H9 (cell line): ENCODE results near the gene MLST8. TPM values are rescaled to one million over a fixed set of nuclear protein-coding genes. Genes with fewer than 3 reads are reported as not detected.
A peak's percentile ranks its signal among the peaks of the same experiment; 100 is the strongest.

Experiments used
- DNase-seq: peaks from one replicate; pipeline ENCODE4 v3.0.0-alpha.2; 2017
- H2AFZ ChIP-seq: one replicate; pipeline ENCODE4 v1.6.1; 2013; ENCODE audit warnings: mild to moderate bottlenecking, low read length, control low read depth, moderate library complexity
- H2AK5ac ChIP-seq: 2 replicates; pipeline ENCODE4 v1.6.1; 2013; ENCODE audit warnings: low read length, control low read depth, mixed read lengths; ENCODE audit not compliant: insufficient read length
- H2BK120ac ChIP-seq: one replicate; pipeline ENCODE4 v1.6.1; 2013; ENCODE audit warnings: low read depth, mild to moderate bottlenecking, low read length, control low read depth, inconsistent platforms; ENCODE audit not compliant: poor library complexity, severe bottlenecking
- H2BK12ac ChIP-seq: 2 replicates; pipeline ENCODE4 v1.6.1; 2013; ENCODE audit warnings: low read length, control low read depth, mixed read lengths, low read depth; ENCODE audit not compliant: insufficient read length
- H2BK15ac ChIP-seq: 2 replicates; pipeline ENCODE4 v1.6.1; 2013; ENCODE audit warnings: low read depth, low read length, control low read depth
- H2BK20ac ChIP-seq: one replicate; pipeline ENCODE4 v1.6.1; 2013; ENCODE audit warnings: low read depth, mild to moderate bottlenecking, low read length, control low read depth, inconsistent platforms; ENCODE audit not compliant: poor library complexity, severe bottlenecking
- H2BK5ac ChIP-seq: 2 replicates; pipeline ENCODE4 v1.6.1; 2013; ENCODE audit warnings: low read length, control low read depth, mixed read lengths; ENCODE audit not compliant: insufficient read length
- H3K14ac ChIP-seq: 2 replicates; pipeline ENCODE4 v1.6.1; 2013; ENCODE audit warnings: low read length, control low read depth; ENCODE audit not compliant: insufficient read depth
- H3K18ac ChIP-seq: 2 replicates; pipeline ENCODE4 v1.6.1; 2013; ENCODE audit warnings: low read depth, mild to moderate bottlenecking, mixed read lengths, low read length, control low read depth; ENCODE audit not compliant: insufficient read length
- H3K23ac ChIP-seq: 2 replicates; pipeline ENCODE4 v1.6.1; 2013; ENCODE audit warnings: low read length, control low read depth, mixed read lengths, low read depth; ENCODE audit not compliant: insufficient read length
- H3K23me2 ChIP-seq: 2 replicates; pipeline ENCODE4 v1.6.1; 2013; ENCODE audit warnings: low read depth, mild to moderate bottlenecking, mixed read lengths, low read length, control low read depth; ENCODE audit not compliant: insufficient read length, poor library complexity, severe bottlenecking
- H3K27ac ChIP-seq: 2 replicates; pipeline ENCODE4 v1.5.1; 2013; ENCODE audit warnings: low read length, control low read depth, mixed read lengths, low read depth; ENCODE audit not compliant: insufficient read length
- H3K27me3 ChIP-seq: 2 replicates; pipeline ENCODE4 v1.6.1; 2013; ENCODE audit warnings: low read length, control low read depth, inconsistent platforms; ENCODE audit not compliant: insufficient read depth
- H3K4ac ChIP-seq: 2 replicates; pipeline ENCODE4 v1.6.1; 2013; ENCODE audit warnings: low read depth, mild to moderate bottlenecking, control low read depth, inconsistent platforms, low read length, moderate library complexity
- H3K4me1 ChIP-seq: 2 replicates; pipeline ENCODE4 v1.6.1; 2013; ENCODE audit warnings: low read length, control low read depth, inconsistent platforms; ENCODE audit not compliant: insufficient read depth
- H3K4me2 ChIP-seq: 2 replicates; pipeline ENCODE4 v1.6.1; 2013; ENCODE audit warnings: low read length, control low read depth, mixed read lengths; ENCODE audit not compliant: insufficient read length, insufficient read depth
- H3K56ac ChIP-seq: 2 replicates; pipeline ENCODE4 v1.6.1; 2013; ENCODE audit warnings: low read depth, mild to moderate bottlenecking, mixed read lengths, low read length, control low read depth; ENCODE audit not compliant: insufficient read length
- H3K79me1 ChIP-seq: 2 replicates; pipeline ENCODE4 v1.6.1; 2013; ENCODE audit warnings: low read depth, mild to moderate bottlenecking, moderate library complexity, low read length, control low read depth, inconsistent platforms; ENCODE audit not compliant: insufficient read depth, poor library complexity, severe bottlenecking
- H3K79me2 ChIP-seq: 2 replicates; pipeline ENCODE4 v1.6.1; 2013; ENCODE audit warnings: low read length, control low read depth, inconsistent platforms; ENCODE audit not compliant: insufficient read depth
- H3K9ac ChIP-seq: 2 replicates; pipeline ENCODE4 v1.6.1; 2013; ENCODE audit warnings: low read length, control low read depth, mixed read lengths; ENCODE audit not compliant: insufficient read length; ENCODE audit errors: extremely low read depth
- H3K9me3 ChIP-seq: one replicate; pipeline ENCODE4 v1.6.1; 2013; ENCODE audit warnings: low read depth, low read length, inconsistent platforms; ENCODE audit not compliant: control insufficient read depth
- H3T11ph ChIP-seq: one replicate; pipeline ENCODE4 v1.6.1; 2013; ENCODE audit warnings: mild to moderate bottlenecking, low read length, control low read depth, inconsistent platforms
- H4K20me1 ChIP-seq: one replicate; pipeline ENCODE4 v1.6.1; 2013; ENCODE audit not compliant: control insufficient read depth, insufficient read length, insufficient read depth
- H4K5ac ChIP-seq: 2 replicates; pipeline ENCODE4 v1.6.1; 2013; ENCODE audit warnings: low read depth, mild to moderate bottlenecking, mixed read lengths, low read length, control low read depth; ENCODE audit not compliant: insufficient read length
- H4K8ac ChIP-seq: replicated peaks from 2 replicates; pipeline ENCODE4 v1.6.1; 2013; ENCODE audit warnings: low read length, control low read depth, mixed read lengths, low read depth; ENCODE audit not compliant: insufficient read length
- H4K91ac ChIP-seq: 2 replicates; pipeline ENCODE4 v1.6.1; 2013; ENCODE audit warnings: low read depth, mild to moderate bottlenecking, moderate library complexity, mixed read lengths, low read length, control low read depth; ENCODE audit not compliant: insufficient read length
- H3K27ac Mint-ChIP-seq, 3 experiments: 2 replicates in 2 of 3; 3 replicates in 1 of 3; pipeline ENCODE4 v1.8.0; 2020 to 2021; ENCODE audit warnings: mixed read lengths in 3 of 3, mild to moderate bottlenecking in 1 of 3, moderate library complexity in 1 of 3
- H3K27me3 Mint-ChIP-seq: 2 replicates; pipeline ENCODE4 v1.8.0; 2021; ENCODE audit warnings: low read depth, mild to moderate bottlenecking, moderate library complexity, mixed read lengths
- H3K36me3 Mint-ChIP-seq, 3 experiments: 2 replicates in 2 of 3; 3 replicates in 1 of 3; pipeline ENCODE4 v1.8.0; 2020 to 2021; ENCODE audit warnings: low read depth in 3 of 3, mixed read lengths in 3 of 3; ENCODE audit not compliant: insufficient read depth in 1 of 3
- H3K4me1 Mint-ChIP-seq, 2 experiments: 2 replicates each; pipeline ENCODE4 v1.8.0; 2020; ENCODE audit warnings: mixed read lengths in 2 of 2
- H3K4me3 Mint-ChIP-seq, 2 experiments: 2 replicates in 1 of 2; 3 replicates in 1 of 2; pipeline ENCODE4 v1.8.0; 2020 to 2021; ENCODE audit warnings: mild to moderate bottlenecking in 2 of 2, mixed read lengths in 2 of 2, moderate library complexity in 1 of 2
- H3K9me3 Mint-ChIP-seq, 2 experiments: 2 replicates in 1 of 2; 3 replicates in 1 of 2; pipeline ENCODE4 v1.8.0; 2020; ENCODE audit warnings: mild to moderate bottlenecking in 2 of 2, mixed read lengths in 2 of 2, moderate library complexity in 1 of 2
- WGBS: extraction: QIAGEN DNeasy Blood & Tissue Kit; methylation state at CpG from one replicate; pipeline ENCODE4 v1.1.7; 2013; ENCODE audit warnings: missing lambda C conversion rate, low lambda C conversion rate, mixed read lengths; ENCODE audit not compliant: insufficient read length; ENCODE audit errors: extremely low coverage; 5-methylcytosine and 5-hydroxymethylcytosine counted together
- total RNA-seq: library from RNA; stranded (reverse); gene quantifications from 2 replicates; pipeline ENCODE4 v1.2.1, GENCODE V29; 2021
- TF ChIP-seq, protein P1 (sequence below): fragments of 200-600 bp; sonication (generic); conservative IDR thresholded peaks from 3 replicates; pipeline ENCODE4 v1.8.0; 2021; ENCODE audit warnings: antibody characterized with exemption, mild to moderate bottlenecking

The MLST8 gene
- total RNA-seq, 1 experiment from 2014 or later, result 74.5 TPM

GRCh38 chr16:2198283-2198682 is 7.0 kb upstream of the MLST8 start:
- Mint-ChIP-seq H3K36me3 (no peaks in the 10 kb centered on the region), H3K9me3 (0 out of 5 replicates have a peak, but pooled peaks cover 0 to under 1% of the 10 kb centered on the region in 2 experiments)
- H3K27me3 ChIP-seq, result peaks cover 8% of the 10 kb centered on the region; the same call in 1 of the 2 replicates

More at GRCh38 chr16:2198283-2198682, 7.0 kb upstream of the MLST8 start:
- no peak overlapping the region for H3K14ac ChIP-seq
- no CpG with 5 or more reads among the region's 4 CpGs for WGBS
- H2AK5ac ChIP-seq, result no peak overlapping the region
- no peak overlapping the region for H4K8ac ChIP-seq
- no peaks in the 10 kb centered on the region for H3K9me3 ChIP-seq
- no peak overlapping the region for H3T11ph ChIP-seq
- Mint-ChIP-seq H3K27me3 (peaks cover 58% of the 10 kb centered on the region), H3K27ac (no peak overlapping the region), H3K4me3 (peak overlapping the region; percentile 12 to 73; a peak in 3 of 5 replicates), H3K4me1 (peaks cover 4% of the 10 kb centered on the region in 2 experiments; a peak in 1 of 4 replicates)
- no peak overlapping the region for H2BK5ac ChIP-seq
- no peak overlapping the region for H3K56ac ChIP-seq
- no peak overlapping the region for H3K23ac ChIP-seq
- H3K79me2 ChIP-seq, result no peaks in the 10 kb centered on the region
- no peak overlapping the region for H4K5ac ChIP-seq
- H3K79me1 ChIP-seq, result no peaks in the 10 kb centered on the region
- H3K18ac ChIP-seq, result no peak overlapping the region
- H2BK12ac ChIP-seq, result no peak overlapping the region
- H3K4ac ChIP-seq, result no peak overlapping the region
- no peak overlapping the region for H2AFZ ChIP-seq
- no peaks in the 10 kb centered on the region for H4K20me1 ChIP-seq
- H2BK120ac ChIP-seq, result no peak overlapping the region
- H3K4me1 ChIP-seq, result no peaks in the 10 kb centered on the region
- no peak overlapping the region for H2BK15ac ChIP-seq
- H4K91ac ChIP-seq, result no peak overlapping the region
- TF ChIP-seq, protein P1, sequence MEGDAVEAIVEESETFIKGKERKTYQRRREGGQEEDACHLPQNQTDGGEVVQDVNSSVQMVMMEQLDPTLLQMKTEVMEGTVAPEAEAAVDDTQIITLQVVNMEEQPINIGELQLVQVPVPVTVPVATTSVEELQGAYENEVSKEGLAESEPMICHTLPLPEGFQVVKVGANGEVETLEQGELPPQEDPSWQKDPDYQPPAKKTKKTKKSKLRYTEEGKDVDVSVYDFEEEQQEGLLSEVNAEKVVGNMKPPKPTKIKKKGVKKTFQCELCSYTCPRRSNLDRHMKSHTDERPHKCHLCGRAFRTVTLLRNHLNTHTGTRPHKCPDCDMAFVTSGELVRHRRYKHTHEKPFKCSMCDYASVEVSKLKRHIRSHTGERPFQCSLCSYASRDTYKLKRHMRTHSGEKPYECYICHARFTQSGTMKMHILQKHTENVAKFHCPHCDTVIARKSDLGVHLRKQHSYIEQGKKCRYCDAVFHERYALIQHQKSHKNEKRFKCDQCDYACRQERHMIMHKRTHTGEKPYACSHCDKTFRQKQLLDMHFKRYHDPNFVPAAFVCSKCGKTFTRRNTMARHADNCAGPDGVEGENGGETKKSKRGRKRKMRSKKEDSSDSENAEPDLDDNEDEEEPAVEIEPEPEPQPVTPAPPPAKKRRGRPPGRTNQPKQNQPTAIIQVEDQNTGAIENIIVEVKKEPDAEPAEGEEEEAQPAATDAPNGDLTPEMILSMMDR, result no peak
- no peak for DNase-seq
- H3K9ac ChIP-seq, result no peak overlapping the region
- no peak overlapping the region for H3K4me2 ChIP-seq
- no peak overlapping the region for H2BK20ac ChIP-seq
- H3K27ac ChIP-seq, result no peak overlapping the region
- peaks cover 7% of the 10 kb centered on the region for H3K23me2 ChIP-seq
